Measurements from ENCODE around the gene ITPKB. TPM values are rescaled to one million over a fixed set of nuclear protein-coding genes. Genes with fewer than 3 reads are reported as not detected.

ITPKB gene
- polyA plus RNA-seq, 4 donors, result 1.8 to 9.6 (median 5.4) TPM

GRCh38 chr1:226711976-226712741, 26.9 kb downstream of the ITPKB start:
- Histone ChIP-seq H3K4me1 (ENCODE audit: control insufficient read depth in 3 of 3, insufficient read depth in 2 of 3, low read depth in 1 of 3, low read length in 2 of 3) (peaks cover 4 to 11% (median 8%) of the 10 kb centered on the region in 3 donors), H3K9me3 (ENCODE audit: control insufficient read depth in 2 of 2, insufficient read depth in 1 of 2, low read depth in 1 of 2, low read length in 1 of 2) (peaks cover 0 to 4% of the 10 kb centered on the region in 2 donors), H3K27ac (ENCODE audit: low read depth in 1 of 3, low read length in 2 of 3) (peak overlapping the region in 1 of 3 donors; percentile 53), H3K27me3 (ENCODE audit: control insufficient read depth in 3 of 3, insufficient read depth in 3 of 3, low read length in 3 of 3) (no peaks in the 10 kb centered on the region), H3K4me3 (ENCODE audit: low read depth in 1 of 3, low read length in 3 of 3) (no peak overlapping the region), H3K36me3 (ENCODE audit: control insufficient read depth in 3 of 3, insufficient read depth in 2 of 3, low read depth in 1 of 3, low read length in 3 of 3) (peaks cover 0 to 4% (median 2%) of the 10 kb centered on the region in 3 donors)
- 62 to 74% (median 68%) methylated on average over 21 of the region's 21 CpGs for WGBS, 3 donors
- DNase-seq (peak in 1 of 2 donors; percentile 38), FAIRE-seq (no peak)

- Histone ChIP-seq H3K36me3 (ENCODE audit: control insufficient read depth in 3 of 3, insufficient read depth in 2 of 3, low read depth in 1 of 3, low read length in 3 of 3) (peaks cover 0 to 9% (median 2%) of the 10 kb centered on the region in 3 donors), H3K27me3 (ENCODE audit: control insufficient read depth in 3 of 3, insufficient read depth in 3 of 3, low read length in 3 of 3) (no peaks in the 10 kb centered on the region), H3K9me3 (ENCODE audit: control insufficient read depth in 2 of 2, insufficient read depth in 1 of 2, low read depth in 1 of 2, low read length in 1 of 2) (peaks cover 0 to 4% of the 10 kb centered on the region in 2 donors), H3K4me3 (ENCODE audit: low read depth in 1 of 3, low read length in 3 of 3) (no peak overlapping the region), H3K4me1 (ENCODE audit: control insufficient read depth in 3 of 3, insufficient read depth in 2 of 3, low read depth in 1 of 3, low read length in 2 of 3) (peaks cover 4 to 11% (median 8%) of the 10 kb centered on the region in 3 donors), H3K27ac (ENCODE audit: low read depth in 1 of 3, low read length in 2 of 3) (no peak overlapping the region)
- no peak for DNase-seq
- FAIRE-seq, result no peak
- WGBS, 3 donors, result 78 to 90% (median 85%) methylated on average over 6 of the region's 6 CpGs
Measured at GRCh38 chr1:226710501-226710900, 28.6 kb downstream of the ITPKB start.

GRCh38 chr1:226709953-226710352, 29.1 kb downstream of the ITPKB start:
- H3K9me3 ChIP-seq (ENCODE audit: control insufficient read depth in 2 of 2, insufficient read depth in 1 of 2, low read depth in 1 of 2, low read length in 1 of 2), result peaks cover 0 to 4% of the 10 kb centered on the region in 2 donors
- H3K27me3 ChIP-seq (ENCODE audit: control insufficient read depth in 3 of 3, insufficient read depth in 3 of 3, low read length in 3 of 3), result no peaks in the 10 kb centered on the region
- H3K27ac ChIP-seq (ENCODE audit: low read depth in 1 of 3, low read length in 2 of 3), result no peak overlapping the region
- FAIRE-seq, result no peak
- H3K4me3 ChIP-seq (ENCODE audit: low read depth in 1 of 3, low read length in 3 of 3), result no peak overlapping the region
- 78 to 91% (median 85%) methylated on average over 4 of the region's 4 CpGs for WGBS, 3 donors
- peaks cover 4 to 11% (median 8%) of the 10 kb centered on the region in 3 donors for H3K4me1 ChIP-seq (ENCODE audit: control insufficient read depth in 3 of 3, insufficient read depth in 2 of 3, low read depth in 1 of 3, low read length in 2 of 3)
- H3K36me3 ChIP-seq (ENCODE audit: control insufficient read depth in 3 of 3, insufficient read depth in 2 of 3, low read depth in 1 of 3, low read length in 3 of 3), result peaks cover 0 to 10% (median 0%) of the 10 kb centered on the region in 3 donors
- no peak for DNase-seq

- FAIRE-seq, result no peak
- Histone ChIP-seq H3K36me3 (ENCODE audit: control insufficient read depth in 3 of 3, insufficient read depth in 2 of 3, low read depth in 1 of 3, low read length in 3 of 3) (peaks cover 0 to 10% (median 0%) of the 10 kb centered on the region in 3 donors), H3K9me3 (ENCODE audit: control insufficient read depth in 2 of 2, insufficient read depth in 1 of 2, low read depth in 1 of 2, low read length in 1 of 2) (no peaks in the 10 kb centered on the region), H3K4me3 (ENCODE audit: low read depth in 1 of 3, low read length in 3 of 3) (no peak overlapping the region), H3K4me1 (ENCODE audit: control insufficient read depth in 3 of 3, insufficient read depth in 2 of 3, low read depth in 1 of 3, low read length in 2 of 3) (peaks cover 4 to 11% (median 9%) of the 10 kb centered on the region in 3 donors), H3K27ac (ENCODE audit: low read depth in 1 of 3, low read length in 2 of 3) (peak overlapping the region in 1 of 3 donors; percentile 6), H3K27me3 (ENCODE audit: control insufficient read depth in 3 of 3, insufficient read depth in 3 of 3, low read length in 3 of 3) (no peaks in the 10 kb centered on the region)
- WGBS, 3 donors, result 50 to 69% (median 64%) methylated on average over 5 of the region's 5 CpGs
- no peak for DNase-seq
Measured at GRCh38 chr1:226708967-226709396, 30.1 kb downstream of the ITPKB start.

- no peak for FAIRE-seq
- peaks cover 0 to 10% (median 0%) of the 10 kb centered on the region in 3 donors for H3K36me3 ChIP-seq (ENCODE audit: control insufficient read depth in 3 of 3, insufficient read depth in 2 of 3, low read depth in 1 of 3, low read length in 3 of 3)
Measured at GRCh38 chr1:226708342-226708780, 30.7 kb downstream of the ITPKB start.

GRCh38 chr1:226706684-226707083, 32.4 kb downstream of the ITPKB start:
- peaks cover 4 to 16% (median 12%) of the 10 kb centered on the region in 3 donors for H3K4me1 ChIP-seq (ENCODE audit: control insufficient read depth in 3 of 3, insufficient read depth in 2 of 3, low read depth in 1 of 3, low read length in 2 of 3)
- no peaks in the 10 kb centered on the region for H3K9me3 ChIP-seq (ENCODE audit: control insufficient read depth in 2 of 2, insufficient read depth in 1 of 2, low read depth in 1 of 2, low read length in 1 of 2)
- FAIRE-seq (no peak), DNase-seq (no peak)
- WGBS, 3 donors, result 60 to 71% (median 66%) methylated on average over 4 of the region's 4 CpGs
- H3K27me3 ChIP-seq (ENCODE audit: control insufficient read depth in 3 of 3, insufficient read depth in 3 of 3, low read length in 3 of 3), result no peaks in the 10 kb centered on the region
- H3K36me3 ChIP-seq (ENCODE audit: control insufficient read depth in 3 of 3, insufficient read depth in 2 of 3, low read depth in 1 of 3, low read length in 3 of 3), result peaks cover 0 to 10% (median 0%) of the 10 kb centered on the region in 3 donors
- H3K27ac ChIP-seq (ENCODE audit: low read depth in 1 of 3, low read length in 2 of 3), result no peak overlapping the region
- no peak overlapping the region for H3K4me3 ChIP-seq (ENCODE audit: low read depth in 1 of 3, low read length in 3 of 3)

More at GRCh38 chr1:226708342-226708780, 30.7 kb downstream of the ITPKB start:
- Histone ChIP-seq H3K9me3 (ENCODE audit: control insufficient read depth in 2 of 2, insufficient read depth in 1 of 2, low read depth in 1 of 2, low read length in 1 of 2) (no peaks in the 10 kb centered on the region), H3K4me1 (ENCODE audit: control insufficient read depth in 3 of 3, insufficient read depth in 2 of 3, low read depth in 1 of 3, low read length in 2 of 3) (peaks cover 4 to 11% (median 9%) of the 10 kb centered on the region in 3 donors), H3K4me3 (ENCODE audit: low read depth in 1 of 3, low read length in 3 of 3) (no peak overlapping the region), H3K27me3 (ENCODE audit: control insufficient read depth in 3 of 3, insufficient read depth in 3 of 3, low read length in 3 of 3) (no peaks in the 10 kb centered on the region), H3K27ac (ENCODE audit: low read depth in 1 of 3, low read length in 2 of 3) (peak overlapping the region in 1 of 3 donors; percentile 18)
- 11 to 30% (median 20%) methylated on average over 6 of the region's 6 CpGs for WGBS, 3 donors
- peak in 1 of 2 donors; percentile 70 for DNase-seq

- Histone ChIP-seq H3K27me3 (ENCODE audit: control insufficient read depth in 3 of 3, insufficient read depth in 3 of 3, low read length in 3 of 3) (no peaks in the 10 kb centered on the region), H3K9me3 (ENCODE audit: control insufficient read depth in 2 of 2, insufficient read depth in 1 of 2, low read depth in 1 of 2, low read length in 1 of 2) (no peaks in the 10 kb centered on the region), H3K4me1 (ENCODE audit: control insufficient read depth in 3 of 3, insufficient read depth in 2 of 3, low read depth in 1 of 3, low read length in 2 of 3) (peaks cover 4 to 16% (median 8%) of the 10 kb centered on the region in 3 donors), H3K4me3 (ENCODE audit: low read depth in 1 of 3, low read length in 3 of 3) (no peak overlapping the region), H3K27ac (ENCODE audit: low read depth in 1 of 3, low read length in 2 of 3) (peak overlapping the region in 1 of 3 donors; percentile 94), H3K36me3 (ENCODE audit: control insufficient read depth in 3 of 3, insufficient read depth in 2 of 3, low read depth in 1 of 3, low read length in 3 of 3) (peaks cover 0 to 10% (median 0%) of the 10 kb centered on the region in 3 donors)
- FAIRE-seq (no peak), DNase-seq (no peak)
- WGBS, 3 donors, result 62 to 71% (median 70%) methylated on average over 10 of the region's 10 CpGs
Measured at GRCh38 chr1:226704169-226704937, 34.7 kb downstream of the ITPKB start.

Data from small intestine (tissue), 7 donors.